GF-D8 (cell line): ENCODE measurements around the gene RPRD1B.
"Not testable (repeated sequence)": the region's sequence is repeated elsewhere in the genome, so short reads cannot be mapped to it uniquely, and the experiment has no call there.

Source experiments
- DNase-seq: peaks from one replicate; lab custom pipeline; 2025; lab: John Stamatoyannopoulos, UW

The RPRD1B gene

GRCh38 chr20:38001173-38001875 lies 32.2 kb upstream of the RPRD1B start:
- DNase-seq = no peak

- DNase-seq = no peak
Measured at GRCh38 chr20:38001981-38002380, 31.6 kb upstream of the RPRD1B start.

GRCh38 chr20:38002422-38002821 lies 31.1 kb upstream of the RPRD1B start:
- DNase-seq = no peak

- DNase-seq = no peak
Measured at GRCh38 chr20:38004416-38004815, 29.1 kb upstream of the RPRD1B start.

GRCh38 chr20:38005903-38006302 lies 27.6 kb upstream of the RPRD1B start:
- DNase-seq = no peak

- no peak for DNase-seq
Measured at GRCh38 chr20:38007526-38007925, 26.0 kb upstream of the RPRD1B start.

- no peak for DNase-seq
Measured at GRCh38 chr20:38008233-38008944, 25.2 kb upstream of the RPRD1B start.

- DNase-seq = not testable (repeated sequence)
Measured at GRCh38 chr20:38009416-38009815, 24.1 kb upstream of the RPRD1B start.

- no peak for DNase-seq
Measured at GRCh38 chr20:38011696-38012095, 21.9 kb upstream of the RPRD1B start.

GRCh38 chr20:38012332-38012731 lies 21.2 kb upstream of the RPRD1B start:
- DNase-seq = no peak

GRCh38 chr20:38013887-38014286 lies 19.7 kb upstream of the RPRD1B start:
- DNase-seq = no peak

GRCh38 chr20:38017959-38018358 lies 15.6 kb upstream of the RPRD1B start:
- DNase-seq = no peak

GRCh38 chr20:38018385-38018784 lies 15.2 kb upstream of the RPRD1B start:
- no peak for DNase-seq

GRCh38 chr20:38021087-38021772 lies 12.3 kb upstream of the RPRD1B start:
- DNase-seq = no peak

GRCh38 chr20:38023181-38024001 lies 10.2 kb upstream of the RPRD1B start:
- peak; percentile 74 for DNase-seq

- no peak for DNase-seq
Measured at GRCh38 chr20:38024496-38024895, 9.1 kb upstream of the RPRD1B start.

- no peak for DNase-seq
Measured at GRCh38 chr20:38029453-38029852, 4.1 kb upstream of the RPRD1B start.

- DNase-seq = no peak
Measured at GRCh38 chr20:38031957-38032356, 1.6 kb upstream of the RPRD1B start.

GRCh38 chr20:38032585-38033329 lies 789 bp upstream of the RPRD1B start:
- DNase-seq = no peak

GRCh38 chr20:38034108-38034649 lies 633 bp downstream of the RPRD1B start:
- no peak for DNase-seq

GRCh38 chr20:38034961-38035360 lies 1.4 kb downstream of the RPRD1B start:
- no peak for DNase-seq
